ENCODE measurements around the gene MRM2.

The MRM2 gene

GRCh38 chr7:2264158-2264557 is 22.2 kb upstream of the MRM2 start (continued):
- TF ChIP-seq ZNF10 (tag by site-specific recombination; IDR thresholded peaks at IDR 0.05) (no peak), HOXD13 (CRISPR knock-in tag; IDR thresholded peaks at IDR 0.05; ENCODE audit: borderline replicate concordance) (no peak), ZNF394 (tag by site-specific recombination; IDR thresholded peaks at IDR 0.05; ENCODE audit: borderline replicate concordance) (no peak), ZNF645 (tag by site-specific recombination; IDR thresholded peaks at IDR 0.05) (no peak), ZNF2 (tag by site-specific recombination; IDR thresholded peaks at IDR 0.05) (no peak), ZBTB49 (tag by site-specific recombination; IDR thresholded peaks at IDR 0.05; ENCODE audit: low read depth) (no peak)
- TF ChIP-seq, protein P1, sequence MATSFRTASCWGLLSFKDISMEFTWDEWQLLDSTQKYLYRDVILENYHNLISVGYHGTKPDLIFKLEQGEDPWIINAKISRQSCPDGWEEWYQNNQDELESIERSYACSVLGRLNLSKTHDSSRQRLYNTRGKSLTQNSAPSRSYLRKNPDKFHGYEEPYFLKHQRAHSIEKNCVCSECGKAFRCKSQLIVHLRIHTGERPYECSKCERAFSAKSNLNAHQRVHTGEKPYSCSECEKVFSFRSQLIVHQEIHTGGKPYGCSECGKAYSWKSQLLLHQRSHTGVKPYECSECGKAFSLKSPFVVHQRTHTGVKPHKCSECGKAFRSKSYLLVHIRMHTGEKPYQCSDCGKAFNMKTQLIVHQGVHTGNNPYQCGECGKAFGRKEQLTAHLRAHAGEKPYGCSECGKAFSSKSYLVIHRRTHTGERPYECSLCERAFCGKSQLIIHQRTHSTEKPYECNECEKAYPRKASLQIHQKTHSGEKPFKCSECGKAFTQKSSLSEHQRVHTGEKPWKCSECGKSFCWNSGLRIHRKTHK (tag by site-specific recombination; IDR thresholded peaks at IDR 0.05): no peak

GRCh38 chr7:2263176-2263575 is 21.2 kb upstream of the MRM2 start:
- ChIA-PET CTCF (no interaction called here), POLR2A (no interaction called here)
- no peak overlapping the region for H3K27ac ChIP-seq (ENCODE audit: extremely low read depth, low read depth, low read length)
- no peaks in the 10 kb centered on the region for H3K9me3 ChIP-seq (ENCODE audit: control insufficient read depth, insufficient read depth, low read depth, low read length)
- no peaks in the 10 kb centered on the region for H3K4me1 ChIP-seq (ENCODE audit: control insufficient read depth, insufficient read depth, low read length)
- H3K36me3 ChIP-seq (ENCODE audit: control insufficient read depth in 2 of 2, insufficient read depth in 1 of 2, low read length in 2 of 2): peaks cover 0 to 6% of the 10 kb centered on the region in 2 experiments; a peak in 1 of 3 replicates
- TF ChIP-seq, protein P2, sequence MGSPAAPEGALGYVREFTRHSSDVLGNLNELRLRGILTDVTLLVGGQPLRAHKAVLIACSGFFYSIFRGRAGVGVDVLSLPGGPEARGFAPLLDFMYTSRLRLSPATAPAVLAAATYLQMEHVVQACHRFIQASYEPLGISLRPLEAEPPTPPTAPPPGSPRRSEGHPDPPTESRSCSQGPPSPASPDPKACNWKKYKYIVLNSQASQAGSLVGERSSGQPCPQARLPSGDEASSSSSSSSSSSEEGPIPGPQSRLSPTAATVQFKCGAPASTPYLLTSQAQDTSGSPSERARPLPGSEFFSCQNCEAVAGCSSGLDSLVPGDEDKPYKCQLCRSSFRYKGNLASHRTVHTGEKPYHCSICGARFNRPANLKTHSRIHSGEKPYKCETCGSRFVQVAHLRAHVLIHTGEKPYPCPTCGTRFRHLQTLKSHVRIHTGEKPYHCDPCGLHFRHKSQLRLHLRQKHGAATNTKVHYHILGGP (tag by site-specific recombination; IDR thresholded peaks at IDR 0.05): no peak
- no peak for TF ChIP-seq ZNF600 (tag by site-specific recombination; IDR thresholded peaks at IDR 0.05)
- TF ChIP-seq ZFHX2 (tag by site-specific recombination; conservative IDR thresholded peaks at IDR 0.05): no peak
- no peak overlapping the region for H3K4me3 ChIP-seq (ENCODE audit: low read depth, low read length)

GRCh38 chr7:2261611-2262010 is 19.6 kb upstream of the MRM2 start:
- POLR2A ChIA-PET: interaction anchor here (1.3 kb wide), 1 partner anchor 705 kb away, joined by 3 read pairs; the partner anchor contains the start of gene TMEM184A
- Histone ChIP-seq H3K4me1 (ENCODE audit: control insufficient read depth, insufficient read depth, low read length) (no peaks in the 10 kb centered on the region), H3K9me3 (ENCODE audit: control insufficient read depth, insufficient read depth, low read depth, low read length) (no peaks in the 10 kb centered on the region), H3K36me3 (ENCODE audit: control insufficient read depth in 2 of 2, insufficient read depth in 1 of 2, low read length in 2 of 2) (peaks cover 0 to 6% of the 10 kb centered on the region in 2 experiments; a peak in 1 of 3 replicates), H3K4me3 (ENCODE audit: low read depth, low read length) (no peak overlapping the region), H3K27ac (ENCODE audit: extremely low read depth, low read depth, low read length) (no peak overlapping the region)
- CTCF ChIA-PET: interaction anchor here (1.0 to 1.4 kb wide), 3 partner anchors 10 to 86 kb away, joined by 3 to 6 read pairs (median 3); no protein-coding TSS in a partner anchor
- TF ChIP-seq ZNF174 (tag by site-specific recombination; IDR thresholded peaks at IDR 0.05) (no peak), KLF16 (tag by site-specific recombination; IDR thresholded peaks at IDR 0.05) (no peak), ZBTB49 (tag by site-specific recombination; IDR thresholded peaks at IDR 0.05; ENCODE audit: low read depth) (no peak), ZNF76 (tag by site-specific recombination; IDR thresholded peaks at IDR 0.05; ENCODE audit: borderline replicate concordance, low read depth) (no peak), ZNF223 (tag by site-specific recombination; IDR thresholded peaks at IDR 0.05) (no peak), WT1 (tag by site-specific recombination; IDR thresholded peaks at IDR 0.05) (no peak), ZNF211 (tag by site-specific recombination; IDR thresholded peaks at IDR 0.05; ENCODE audit: low read depth) (no peak), EGR2 (tag by site-specific recombination; IDR thresholded peaks at IDR 0.05; ENCODE audit: low read depth) (no peak), ZNF10 (tag by site-specific recombination; IDR thresholded peaks at IDR 0.05) (no peak)
- TF ChIP-seq, protein P3, sequence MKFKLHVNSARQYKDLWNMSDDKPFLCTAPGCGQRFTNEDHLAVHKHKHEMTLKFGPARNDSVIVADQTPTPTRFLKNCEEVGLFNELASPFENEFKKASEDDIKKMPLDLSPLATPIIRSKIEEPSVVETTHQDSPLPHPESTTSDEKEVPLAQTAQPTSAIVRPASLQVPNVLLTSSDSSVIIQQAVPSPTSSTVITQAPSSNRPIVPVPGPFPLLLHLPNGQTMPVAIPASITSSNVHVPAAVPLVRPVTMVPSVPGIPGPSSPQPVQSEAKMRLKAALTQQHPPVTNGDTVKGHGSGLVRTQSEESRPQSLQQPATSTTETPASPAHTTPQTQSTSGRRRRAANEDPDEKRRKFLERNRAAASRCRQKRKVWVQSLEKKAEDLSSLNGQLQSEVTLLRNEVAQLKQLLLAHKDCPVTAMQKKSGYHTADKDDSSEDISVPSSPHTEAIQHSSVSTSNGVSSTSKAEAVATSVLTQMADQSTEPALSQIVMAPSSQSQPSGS (tag by site-specific recombination; IDR thresholded peaks at IDR 0.05; ENCODE audit: low read depth): no peak
- TF ChIP-seq, protein P4, sequence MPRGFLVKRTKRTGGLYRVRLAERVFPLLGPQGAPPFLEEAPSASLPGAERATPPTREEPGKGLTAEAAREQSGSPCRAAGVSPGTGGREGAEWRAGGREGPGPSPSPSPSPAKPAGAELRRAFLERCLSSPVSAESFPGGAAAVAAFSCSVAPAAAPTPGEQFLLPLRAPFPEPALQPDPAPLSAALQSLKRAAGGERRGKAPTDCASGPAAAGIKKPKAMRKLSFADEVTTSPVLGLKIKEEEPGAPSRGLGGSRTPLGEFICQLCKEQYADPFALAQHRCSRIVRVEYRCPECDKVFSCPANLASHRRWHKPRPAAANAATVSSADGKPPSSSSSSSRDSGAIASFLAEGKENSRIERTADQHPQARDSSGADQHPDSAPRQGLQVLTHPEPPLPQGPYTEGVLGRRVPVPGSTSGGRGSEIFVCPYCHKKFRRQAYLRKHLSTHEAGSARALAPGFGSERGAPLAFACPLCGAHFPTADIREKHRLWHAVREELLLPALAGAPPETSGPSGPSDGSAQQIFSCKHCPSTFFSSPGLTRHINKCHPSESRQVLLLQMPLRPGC (tag by site-specific recombination; IDR thresholded peaks at IDR 0.05): no peak
